Ishikawa (cell line): Measurements from ENCODE around the gene CCR6.

Source experiments
- CEBPB ChIP-seq: IDR thresholded peaks from 2 replicates; pipeline ENCODE4 v1.6.1; 2012
- CREB1 ChIP-seq: IDR thresholded peaks from 2 replicates; pipeline ENCODE4 v1.6.1; 2012; ENCODE audit warnings: low read depth
- EGR1 ChIP-seq: IDR thresholded peaks from 2 replicates; pipeline ENCODE4 v1.6.1; 2012
- EP300 ChIP-seq: IDR thresholded peaks from 2 replicates; pipeline ENCODE4 v1.6.1; 2012; ENCODE audit warnings: borderline replicate concordance
- FOXM1 ChIP-seq: IDR thresholded peaks from 2 replicates; pipeline ENCODE4 v1.6.1; 2012; ENCODE audit warnings: low read depth, borderline replicate concordance
- NFIC ChIP-seq: IDR thresholded peaks from 2 replicates; pipeline ENCODE4 v1.6.1; 2012
- RAD21 ChIP-seq: IDR thresholded peaks from 2 replicates; pipeline ENCODE4 v1.6.1; 2012; ENCODE audit warnings: low read depth
- TAF1 ChIP-seq: IDR thresholded peaks from 2 replicates; pipeline ENCODE4 v1.6.1; 2012; ENCODE audit warnings: low read depth, mild to moderate bottlenecking
- TCF12 ChIP-seq: IDR thresholded peaks from 2 replicates; pipeline ENCODE4 v1.6.1; 2012; ENCODE audit warnings: low read depth
- TEAD4 ChIP-seq: IDR thresholded peaks from 2 replicates; pipeline ENCODE4 v1.6.1; 2012
- YY1 ChIP-seq: IDR thresholded peaks from 2 replicates; pipeline ENCODE4 v1.6.1; 2012; ENCODE audit warnings: low read depth
- ZBTB7A ChIP-seq: IDR thresholded peaks from 2 replicates; pipeline ENCODE4 v1.6.1; 2012; ENCODE audit warnings: low read depth
- TF ChIP-seq, protein P1 (sequence below): IDR thresholded peaks from 2 replicates; pipeline ENCODE4 v1.6.1; 2012
- TF ChIP-seq, protein P2 (sequence below): IDR thresholded peaks from 2 replicates; pipeline ENCODE4 v1.6.1; 2012
- TF ChIP-seq, protein P3 (sequence below): IDR thresholded peaks from 2 replicates; pipeline ENCODE4 v1.6.1; 2012; ENCODE audit warnings: low read depth, mild to moderate bottlenecking

The CCR6 gene

DNA sequence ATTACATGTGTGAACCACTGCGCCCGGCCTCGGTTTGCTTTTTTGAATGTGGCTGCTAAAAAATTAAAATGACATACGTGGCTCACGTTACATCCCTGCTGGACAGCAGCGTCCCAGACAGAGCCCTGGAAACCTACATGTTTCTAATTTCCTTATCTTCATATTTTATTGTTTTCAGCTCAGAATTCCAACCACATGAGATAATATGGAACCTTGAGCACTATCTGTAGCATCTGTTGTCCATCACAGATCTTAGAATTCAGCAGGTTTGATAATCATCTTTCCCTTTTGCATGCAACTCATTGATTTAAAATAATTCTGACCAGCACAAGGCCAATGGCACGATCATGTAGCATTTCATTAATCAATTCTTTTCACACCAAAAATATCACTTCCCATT is 25.9 kb upstream of the CCR6 start:
- TF ChIP-seq, protein P1, sequence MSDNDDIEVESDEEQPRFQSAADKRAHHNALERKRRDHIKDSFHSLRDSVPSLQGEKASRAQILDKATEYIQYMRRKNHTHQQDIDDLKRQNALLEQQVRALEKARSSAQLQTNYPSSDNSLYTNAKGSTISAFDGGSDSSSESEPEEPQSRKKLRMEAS = no peak
- TF ChIP-seq FOXM1 (no peak), ZBTB7A (no peak)

DNA sequence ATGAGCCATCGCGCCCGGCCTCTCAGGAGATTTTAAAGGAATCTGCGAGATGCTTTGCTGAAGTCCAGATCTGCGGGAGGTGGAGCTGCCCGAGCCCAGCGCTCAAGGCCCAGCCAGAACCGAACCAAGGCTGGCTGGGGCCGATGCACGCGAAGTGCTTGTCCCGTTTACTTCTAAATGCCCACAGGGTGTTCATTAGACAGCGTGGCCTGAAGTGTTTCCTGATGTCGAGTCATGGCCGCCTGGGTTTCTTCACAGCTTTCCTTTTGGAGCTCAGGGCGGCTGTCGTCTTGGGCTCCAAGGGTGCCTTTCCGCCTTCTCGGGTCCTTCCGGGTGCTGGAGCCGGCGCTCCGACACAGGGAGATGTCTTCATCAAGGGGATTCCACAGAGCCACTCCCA is 25.1 kb upstream of the CCR6 start:
- TF ChIP-seq EP300 = no peak
- TF ChIP-seq CEBPB = no peak
- TF ChIP-seq, protein P1 = no peak
- TF ChIP-seq RAD21 = no peak
- TF ChIP-seq TCF12 = no peak
- no peak for TF ChIP-seq TEAD4
- TF ChIP-seq YY1 = no peak
- TF ChIP-seq, protein P2, sequence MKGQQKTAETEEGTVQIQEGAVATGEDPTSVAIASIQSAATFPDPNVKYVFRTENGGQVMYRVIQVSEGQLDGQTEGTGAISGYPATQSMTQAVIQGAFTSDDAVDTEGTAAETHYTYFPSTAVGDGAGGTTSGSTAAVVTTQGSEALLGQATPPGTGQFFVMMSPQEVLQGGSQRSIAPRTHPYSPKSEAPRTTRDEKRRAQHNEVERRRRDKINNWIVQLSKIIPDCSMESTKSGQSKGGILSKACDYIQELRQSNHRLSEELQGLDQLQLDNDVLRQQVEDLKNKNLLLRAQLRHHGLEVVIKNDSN = no peak
- no peak for TF ChIP-seq EGR1
- TF ChIP-seq NFIC = no peak
- no peak for TF ChIP-seq FOXM1

DNA sequence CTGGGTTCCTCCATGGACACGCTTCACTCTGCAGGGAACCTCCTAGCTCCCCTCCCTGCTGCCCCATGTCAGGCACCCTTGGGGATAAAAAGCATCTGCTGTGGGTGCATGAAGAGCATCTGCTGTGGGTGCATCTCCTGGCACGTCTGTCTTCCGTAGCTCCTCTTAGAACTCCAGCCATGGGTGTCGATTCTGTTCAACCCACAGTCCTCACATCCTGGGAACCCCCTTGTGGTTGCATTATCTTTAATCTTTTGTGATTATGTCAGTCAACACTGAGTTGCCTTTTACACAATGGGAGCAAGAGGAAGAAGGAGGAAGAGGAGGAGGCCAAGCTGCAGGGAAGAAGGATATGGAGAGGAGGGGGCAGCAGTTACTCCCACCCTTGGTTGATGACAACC is 24.1 kb upstream of the CCR6 start:
- TF ChIP-seq, protein P1 = no peak
- TF ChIP-seq NFIC = no peak
- no peak for TF ChIP-seq EP300
- no peak for TF ChIP-seq FOXM1
- no peak for TF ChIP-seq TCF12
- TF ChIP-seq CREB1 = no peak
- no peak for TF ChIP-seq TAF1
- no peak for TF ChIP-seq TEAD4
- TF ChIP-seq, protein P2 = no peak
- TF ChIP-seq EGR1 = no peak
- no peak for TF ChIP-seq RAD21
- no peak for TF ChIP-seq CEBPB
- TF ChIP-seq, protein P3, sequence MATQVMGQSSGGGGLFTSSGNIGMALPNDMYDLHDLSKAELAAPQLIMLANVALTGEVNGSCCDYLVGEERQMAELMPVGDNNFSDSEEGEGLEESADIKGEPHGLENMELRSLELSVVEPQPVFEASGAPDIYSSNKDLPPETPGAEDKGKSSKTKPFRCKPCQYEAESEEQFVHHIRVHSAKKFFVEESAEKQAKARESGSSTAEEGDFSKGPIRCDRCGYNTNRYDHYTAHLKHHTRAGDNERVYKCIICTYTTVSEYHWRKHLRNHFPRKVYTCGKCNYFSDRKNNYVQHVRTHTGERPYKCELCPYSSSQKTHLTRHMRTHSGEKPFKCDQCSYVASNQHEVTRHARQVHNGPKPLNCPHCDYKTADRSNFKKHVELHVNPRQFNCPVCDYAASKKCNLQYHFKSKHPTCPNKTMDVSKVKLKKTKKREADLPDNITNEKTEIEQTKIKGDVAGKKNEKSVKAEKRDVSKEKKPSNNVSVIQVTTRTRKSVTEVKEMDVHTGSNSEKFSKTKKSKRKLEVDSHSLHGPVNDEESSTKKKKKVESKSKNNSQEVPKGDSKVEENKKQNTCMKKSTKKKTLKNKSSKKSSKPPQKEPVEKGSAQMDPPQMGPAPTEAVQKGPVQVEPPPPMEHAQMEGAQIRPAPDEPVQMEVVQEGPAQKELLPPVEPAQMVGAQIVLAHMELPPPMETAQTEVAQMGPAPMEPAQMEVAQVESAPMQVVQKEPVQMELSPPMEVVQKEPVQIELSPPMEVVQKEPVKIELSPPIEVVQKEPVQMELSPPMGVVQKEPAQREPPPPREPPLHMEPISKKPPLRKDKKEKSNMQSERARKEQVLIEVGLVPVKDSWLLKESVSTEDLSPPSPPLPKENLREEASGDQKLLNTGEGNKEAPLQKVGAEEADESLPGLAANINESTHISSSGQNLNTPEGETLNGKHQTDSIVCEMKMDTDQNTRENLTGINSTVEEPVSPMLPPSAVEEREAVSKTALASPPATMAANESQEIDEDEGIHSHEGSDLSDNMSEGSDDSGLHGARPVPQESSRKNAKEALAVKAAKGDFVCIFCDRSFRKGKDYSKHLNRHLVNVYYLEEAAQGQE = no peak
- TF ChIP-seq YY1 = no peak

DNA sequence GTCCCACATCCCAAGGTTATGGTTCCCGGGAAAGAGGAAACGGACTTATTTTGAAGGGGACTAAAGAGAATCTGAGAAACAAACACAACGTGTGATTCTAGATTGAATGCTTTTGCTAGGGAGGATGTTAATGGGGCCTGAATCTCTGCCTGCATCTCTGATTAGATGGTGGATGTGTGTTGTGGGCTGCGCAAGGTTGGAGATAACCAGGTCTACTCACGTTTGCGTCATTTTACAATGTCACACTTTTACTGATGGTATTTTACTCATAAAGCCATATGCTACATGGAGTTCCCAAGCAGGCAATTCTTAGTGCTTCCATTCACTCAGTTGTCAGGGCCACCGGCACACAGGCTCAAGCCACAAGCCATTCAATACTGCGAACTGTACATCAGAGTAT is 23.2 kb upstream of the CCR6 start:
- no peak for TF ChIP-seq FOXM1
- no peak for TF ChIP-seq ZBTB7A
- no peak for TF ChIP-seq YY1
- TF ChIP-seq, protein P3 = no peak
- TF ChIP-seq NFIC = no peak
- no peak for TF ChIP-seq RAD21
- no peak for TF ChIP-seq TCF12
- no peak for TF ChIP-seq TEAD4

DNA sequence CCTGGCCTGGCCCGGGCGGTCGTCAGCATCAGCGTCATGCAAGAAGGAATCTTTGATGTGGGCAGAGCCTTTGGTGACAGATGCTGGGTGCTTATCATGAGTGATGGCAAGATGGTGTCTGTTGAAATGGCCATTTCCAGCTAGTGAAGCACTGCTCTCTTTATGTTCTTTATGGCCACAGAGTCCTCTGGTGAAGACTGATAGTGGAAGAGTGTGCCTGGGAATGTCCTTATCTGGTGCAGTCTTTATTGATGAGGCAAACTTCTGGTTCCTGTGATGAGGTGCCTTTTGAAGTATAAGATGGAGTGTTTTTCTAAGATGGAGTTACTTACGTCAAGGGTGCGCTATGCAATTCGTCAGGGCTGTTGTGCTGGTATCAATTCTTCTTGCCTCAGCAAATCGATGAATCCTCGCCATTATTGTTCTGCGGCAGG is 22.6 kb upstream of the CCR6 start:
- TF ChIP-seq RAD21 (no peak), CREB1 (no peak), EGR1 (no peak), TAF1 (no peak), EP300 (no peak), TEAD4 (no peak), TCF12 (no peak), YY1 (no peak), ZBTB7A (no peak), CEBPB (no peak), NFIC (no peak), FOXM1 (no peak)
- TF ChIP-seq, protein P2 = no peak
- TF ChIP-seq, protein P3 = no peak
- TF ChIP-seq, protein P1 = no peak
